HG03565 (cell line): ENCODE measurements around the gene TRMU.

Source experiments
- ATAC-seq: cut with Tn5 transposase; IDR thresholded peaks from one replicate; pipeline ENCODE4 v1.9.1; 2021; ENCODE audit warnings: mild to moderate bottlenecking, moderate library complexity; ENCODE audit not compliant: unreplicated experiment

Gene TRMU

GRCh38 chr22:46335201-46336118, at the start of gene TRMU:
TSS of gene TRMU (plus strand) at chr22:46335714. CDS start at chr22:46335765, 51 bp downstream.
- ATAC-seq, result peak; percentile 75

- no peak for ATAC-seq
Measured at GRCh38 chr22:46286006-46286405, 49.5 kb upstream of the TRMU start.

GRCh38 chr22:46286941-46287872, 48.3 kb upstream of the TRMU start:
- no peak for ATAC-seq

- ATAC-seq, result peak; percentile 60
Measured at GRCh38 chr22:46287873-46288751, 47.4 kb upstream of the TRMU start.

- no peak for ATAC-seq
Measured at GRCh38 chr22:46288846-46289243, 46.7 kb upstream of the TRMU start.

- no peak for ATAC-seq
Measured at GRCh38 chr22:46289244-46289891, 46.1 kb upstream of the TRMU start.

- ATAC-seq, result no peak
Measured at GRCh38 chr22:46290121-46290842, 45.2 kb upstream of the TRMU start.

GRCh38 chr22:46290843-46291785, 44.4 kb upstream of the TRMU start:
- ATAC-seq, result no peak

- ATAC-seq, result no peak
Measured at GRCh38 chr22:46292173-46292572, 43.3 kb upstream of the TRMU start.

- ATAC-seq, result no peak
Measured at GRCh38 chr22:46292732-46293131, 42.8 kb upstream of the TRMU start.

- no peak for ATAC-seq
Measured at GRCh38 chr22:46293577-46294260, 41.8 kb upstream of the TRMU start.

GRCh38 chr22:46294784-46295183, 40.7 kb upstream of the TRMU start:
- no peak for ATAC-seq

- no peak for ATAC-seq
Measured at GRCh38 chr22:46295277-46295971, 40.1 kb upstream of the TRMU start.

- peak; percentile 92 for ATAC-seq
Measured at GRCh38 chr22:46296257-46297150, 39.0 kb upstream of the TRMU start, which contains the start of gene GTSE1. TSS of gene GTSE1 (plus strand) at chr22:46296870. CDS start at chr22:46297401, 531 bp downstream.

GRCh38 chr22:46297151-46297812, 38.2 kb upstream of the TRMU start:
- ATAC-seq, result no peak
